ENCODE measurements around the gene ERN2.

- TF ChIP-seq POLR2AphosphoS5 (IDR thresholded peaks at IDR 0.05; ENCODE audit: low read depth, low read length) (no peak), TAF1 (IDR thresholded peaks at IDR 0.05; ENCODE audit: borderline replicate concordance, low read depth, low read length) (no peak), POLR2A (IDR thresholded peaks at IDR 0.05; ENCODE audit: low read depth, low read length) (no peak)
These were observed 44.1 kb downstream of the ERN2 start for GRCh38 chr16:23668873-23669272.
